Ureter (tissue), 1 donor: ENCODE data around the gene SUGCT. TPM values are rescaled to one million over a fixed set of nuclear protein-coding genes. Genes with fewer than 3 reads are reported as not detected.

Experiments used
- DNase-seq: peaks from one replicate; pipeline ENCODE4 v3.0.0-alpha.2; 2020; ENCODE audit warnings: low spot score
- total RNA-seq: library from RNA; stranded (reverse); gene quantifications from one replicate; pipeline ENCODE4 v1.2.4, GENCODE V29; 2023
- donor health status: DM: yes; HTN: yes; CAD: no.

SUGCT gene
- total RNA-seq, 1 donor from 2014 or later, result 3.1 TPM

DNA sequence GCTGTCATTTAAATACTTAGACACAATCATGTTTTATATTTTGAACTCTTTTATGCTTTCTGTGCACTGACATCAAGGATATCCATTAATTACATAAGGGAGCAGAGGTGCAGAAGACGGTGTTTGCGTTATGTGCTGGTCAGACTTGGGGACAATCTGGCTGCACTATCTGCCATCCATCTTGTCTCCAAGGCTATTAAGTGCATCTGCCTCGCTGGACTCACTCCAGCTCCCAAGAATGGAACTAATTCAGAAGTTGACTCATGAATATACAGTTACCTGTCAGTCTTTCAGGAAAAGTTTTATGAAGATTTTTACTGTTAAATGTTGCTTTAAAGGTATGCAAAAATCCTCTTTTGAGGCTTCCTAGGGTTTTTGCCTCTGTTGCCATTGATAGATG lies 391.0 kb downstream of the SUGCT start:
- no peak for DNase-seq

GRCh38 chr7:40526951-40527715 lies 392.3 kb downstream of the SUGCT start:
- no peak for DNase-seq

GRCh38 chr7:40527723-40528122 lies 392.9 kb downstream of the SUGCT start:
- DNase-seq, result no peak

GRCh38 chr7:40530292-40530691 lies 395.5 kb downstream of the SUGCT start:
- DNase-seq, result no peak

- no peak for DNase-seq
Measured at GRCh38 chr7:40531956-40532355, 397.2 kb downstream of the SUGCT start.

- DNase-seq, result no peak
Measured at GRCh38 chr7:40535678-40536077, 400.9 kb downstream of the SUGCT start.

DNA sequence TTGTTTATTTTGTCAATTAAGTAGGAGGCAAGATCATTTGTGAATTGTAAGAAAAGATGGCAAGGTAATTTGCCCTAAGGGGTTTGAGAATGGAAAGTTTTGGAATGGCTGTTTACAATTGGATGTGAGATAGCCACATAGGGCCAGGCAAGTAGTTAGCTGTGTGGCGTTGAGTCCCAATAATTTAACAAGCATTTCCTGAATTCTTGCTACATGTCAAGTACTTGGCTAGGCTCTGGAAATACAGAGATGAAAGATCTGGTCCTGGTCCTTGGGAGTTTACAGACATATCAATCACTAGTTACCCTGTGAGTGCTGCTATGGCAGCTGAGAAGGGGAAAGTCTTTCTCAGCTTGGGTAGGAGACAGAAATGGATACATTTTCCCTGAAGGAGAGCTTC lies 401.6 kb downstream of the SUGCT start:
- no peak for DNase-seq

- no peak for DNase-seq
Measured at GRCh38 chr7:40538281-40538680, 403.5 kb downstream of the SUGCT start.

- no peak for DNase-seq
Measured at GRCh38 chr7:40541336-40541735, 406.5 kb downstream of the SUGCT start.

DNA sequence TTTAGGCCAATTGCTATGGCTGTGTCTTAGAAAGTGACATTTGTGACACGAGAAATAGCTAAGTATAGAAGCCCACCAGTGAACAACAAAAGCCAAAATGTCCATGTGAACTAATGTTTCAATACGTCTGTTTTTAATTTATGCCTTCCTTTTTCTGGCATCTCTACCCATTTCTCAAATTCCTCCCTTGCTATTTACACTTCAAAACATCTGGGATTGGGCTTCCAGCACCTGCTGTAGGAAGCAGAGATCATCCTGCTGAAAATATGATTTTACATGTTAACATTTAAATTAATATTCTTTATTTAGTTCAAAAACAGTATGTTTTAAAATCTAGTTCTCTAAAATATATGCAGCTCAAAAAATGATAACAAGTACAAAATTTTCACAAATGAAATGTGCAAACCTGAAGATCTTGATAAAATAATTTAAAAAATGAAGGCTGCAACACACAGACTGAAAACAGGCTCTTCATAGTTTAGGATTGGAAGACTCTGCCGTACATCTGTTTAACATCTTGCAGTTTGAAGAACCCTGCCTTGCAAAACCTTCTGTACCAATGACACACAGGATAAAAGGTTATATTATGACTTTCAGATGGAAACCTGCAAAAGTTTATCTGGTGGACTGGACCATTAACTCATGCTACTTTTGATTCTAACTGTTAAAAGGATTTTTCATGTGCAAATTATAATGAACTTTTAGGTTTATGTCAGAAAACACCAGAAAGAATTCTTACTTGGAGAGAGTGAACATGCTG lies 408.4 kb downstream of the SUGCT start:
- no peak for DNase-seq

- DNase-seq, result no peak
Measured at GRCh38 chr7:40544221-40544723, 409.5 kb downstream of the SUGCT start.

GRCh38 chr7:40544871-40545303 lies 410.1 kb downstream of the SUGCT start:
- DNase-seq, result no peak

DNA sequence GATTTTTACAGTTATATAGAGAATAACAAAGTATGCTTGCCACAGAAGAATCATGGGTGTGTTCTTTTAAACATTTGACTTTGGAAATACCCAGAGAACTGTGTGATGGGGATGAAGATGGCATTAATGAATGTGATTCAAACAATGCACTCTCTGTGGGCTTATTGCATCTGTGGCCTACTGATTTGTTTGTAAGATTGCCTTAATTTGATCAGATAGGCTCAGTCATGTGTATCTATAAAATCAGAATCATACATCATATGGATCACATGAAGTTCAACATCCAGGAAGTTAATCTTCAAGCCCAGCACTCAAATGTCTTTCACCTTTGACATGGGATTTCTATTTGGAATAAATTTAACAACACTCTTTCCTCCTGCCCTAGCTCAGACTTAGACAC lies 410.9 kb downstream of the SUGCT start:
- DNase-seq, result no peak

- no peak for DNase-seq
Measured at GRCh38 chr7:40546616-40547501, 412.1 kb downstream of the SUGCT start.

DNA sequence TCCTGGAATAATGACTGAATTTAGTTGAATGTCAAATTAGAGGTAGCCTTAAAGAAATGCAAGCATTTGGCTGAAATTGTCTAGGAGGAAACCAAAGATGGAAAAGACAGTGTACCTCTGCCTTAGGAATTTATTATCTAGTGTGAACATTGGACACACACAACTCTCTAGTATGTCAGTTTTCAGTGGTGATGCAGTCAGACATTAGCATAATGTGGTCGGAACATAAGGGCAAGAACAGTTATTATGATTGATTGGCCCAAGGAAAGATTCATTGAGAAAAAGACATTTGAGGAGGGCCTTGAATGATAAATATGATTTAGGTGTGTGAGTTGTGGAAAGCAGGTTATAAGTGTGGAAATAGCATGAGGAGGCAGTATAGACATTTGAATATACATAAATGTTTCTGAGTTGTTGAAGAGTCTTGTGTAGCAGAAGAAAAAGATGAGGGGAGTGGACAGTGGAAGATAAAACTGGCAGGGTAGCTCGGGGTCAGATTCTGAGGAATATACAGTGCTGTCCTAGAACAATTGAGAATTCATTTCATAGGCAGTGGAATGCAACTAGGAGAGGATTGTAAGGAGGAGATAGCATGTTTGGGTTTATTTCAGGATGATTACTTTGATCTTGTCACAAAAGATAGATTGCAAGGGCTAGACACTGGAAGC lies 414.7 kb downstream of the SUGCT start:
- no peak for DNase-seq

DNA sequence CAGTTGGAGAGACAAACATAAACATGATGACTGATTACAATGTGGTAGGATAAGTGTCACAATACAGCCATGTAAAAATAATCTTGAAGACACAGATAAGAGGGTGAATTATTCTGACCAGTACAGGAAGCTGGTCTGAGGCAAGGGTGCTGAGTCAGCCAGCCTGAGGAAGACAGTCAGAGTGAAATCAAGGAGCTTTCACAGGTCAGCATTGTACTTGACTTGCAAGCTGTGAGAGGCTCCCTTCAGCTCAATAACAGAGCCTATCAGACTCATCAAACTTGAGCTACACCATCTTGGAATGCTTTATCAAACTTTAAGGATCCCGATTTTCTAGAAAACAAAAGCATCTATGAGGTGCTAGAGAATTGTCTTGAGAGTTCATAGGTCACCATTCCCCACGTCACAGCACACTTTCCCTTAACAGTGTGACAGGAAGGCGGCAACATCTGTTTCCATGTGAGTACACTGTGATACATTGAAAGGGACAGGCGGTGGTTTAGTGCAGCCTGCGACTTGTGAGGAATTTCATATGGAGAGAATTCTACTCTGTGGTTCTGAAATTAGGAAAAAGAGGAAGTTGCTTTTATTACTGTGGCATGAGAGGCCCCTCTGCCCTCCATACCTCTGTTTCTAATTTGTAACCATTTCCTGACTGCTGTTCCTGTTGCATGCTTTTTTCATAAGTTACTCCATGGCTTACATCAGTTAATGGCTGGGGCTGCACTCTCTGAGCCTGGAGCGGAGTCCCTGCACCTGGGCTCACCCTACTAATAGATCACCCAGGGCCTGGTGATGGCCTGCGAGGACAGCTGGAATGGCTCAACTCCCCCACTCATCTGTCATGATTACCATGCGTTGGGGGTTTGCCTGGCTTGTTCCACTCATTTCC lies 417.1 kb downstream of the SUGCT start:
- no peak for DNase-seq

DNA sequence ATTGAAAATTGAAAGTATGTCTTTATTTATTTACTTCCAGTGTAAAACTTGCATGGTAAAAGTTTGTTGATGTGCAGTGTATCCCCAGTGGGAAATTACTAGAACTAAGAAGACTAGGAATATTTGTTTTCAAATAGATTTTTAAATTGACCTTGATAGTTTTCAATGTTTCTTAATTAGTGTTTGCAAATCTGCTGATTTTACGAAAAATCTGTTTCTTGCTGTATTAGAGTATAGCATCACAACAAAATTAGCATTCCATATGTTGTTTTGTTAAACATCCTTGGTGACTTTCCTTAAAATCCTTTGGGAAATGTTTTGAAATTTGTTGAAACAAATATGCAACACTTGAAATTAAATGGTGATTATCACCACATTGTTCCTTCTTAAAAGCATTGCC lies 425.9 kb downstream of the SUGCT start:
- no peak for DNase-seq

DNA sequence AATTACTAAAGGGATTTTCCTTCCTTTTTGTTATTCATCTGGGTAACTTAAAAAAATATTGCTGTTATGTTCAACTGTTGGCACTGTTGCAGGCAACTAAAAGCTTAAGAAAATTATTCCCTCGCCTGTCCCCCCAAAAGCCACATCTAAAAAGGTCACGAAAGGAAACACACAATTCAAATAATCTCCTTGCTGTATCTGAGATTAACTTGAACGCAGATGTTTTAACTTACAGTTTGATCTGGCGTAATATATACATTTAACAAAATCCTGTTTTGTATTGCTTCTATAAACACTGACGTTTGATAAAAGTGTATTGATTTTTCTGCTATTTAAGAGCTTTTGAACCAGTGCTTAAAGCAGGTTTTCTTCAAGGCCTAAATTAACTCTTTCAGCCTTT lies 432.1 kb downstream of the SUGCT start:
- DNase-seq, result no peak

GRCh38 chr7:40569326-40569725 lies 434.5 kb downstream of the SUGCT start:
- DNase-seq, result no peak

GRCh38 chr7:40570223-40570622 lies 435.4 kb downstream of the SUGCT start:
- DNase-seq, result no peak
